ENCODE results near the gene BCL7C.

Gene BCL7C

GRCh38 chr16:30850246-30850645 is 43.6 kb downstream of the BCL7C start:
- no peak overlapping the region for H3K4me3 ChIP-seq (ENCODE audit: control insufficient read depth, low read depth, low read length)
- TF ChIP-seq, protein P1, sequence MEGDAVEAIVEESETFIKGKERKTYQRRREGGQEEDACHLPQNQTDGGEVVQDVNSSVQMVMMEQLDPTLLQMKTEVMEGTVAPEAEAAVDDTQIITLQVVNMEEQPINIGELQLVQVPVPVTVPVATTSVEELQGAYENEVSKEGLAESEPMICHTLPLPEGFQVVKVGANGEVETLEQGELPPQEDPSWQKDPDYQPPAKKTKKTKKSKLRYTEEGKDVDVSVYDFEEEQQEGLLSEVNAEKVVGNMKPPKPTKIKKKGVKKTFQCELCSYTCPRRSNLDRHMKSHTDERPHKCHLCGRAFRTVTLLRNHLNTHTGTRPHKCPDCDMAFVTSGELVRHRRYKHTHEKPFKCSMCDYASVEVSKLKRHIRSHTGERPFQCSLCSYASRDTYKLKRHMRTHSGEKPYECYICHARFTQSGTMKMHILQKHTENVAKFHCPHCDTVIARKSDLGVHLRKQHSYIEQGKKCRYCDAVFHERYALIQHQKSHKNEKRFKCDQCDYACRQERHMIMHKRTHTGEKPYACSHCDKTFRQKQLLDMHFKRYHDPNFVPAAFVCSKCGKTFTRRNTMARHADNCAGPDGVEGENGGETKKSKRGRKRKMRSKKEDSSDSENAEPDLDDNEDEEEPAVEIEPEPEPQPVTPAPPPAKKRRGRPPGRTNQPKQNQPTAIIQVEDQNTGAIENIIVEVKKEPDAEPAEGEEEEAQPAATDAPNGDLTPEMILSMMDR (IDR thresholded peaks at IDR 0.05; ENCODE audit: control insufficient read depth, insufficient read depth, low read depth, low read length, missing control alignments): no peak

GRCh38 chr16:30846649-30847402 is 47.1 kb downstream of the BCL7C start:
- TF ChIP-seq, protein P1 (IDR thresholded peaks at IDR 0.05; ENCODE audit: control insufficient read depth, insufficient read depth, low read depth, low read length, missing control alignments): no peak
- no peak overlapping the region for H3K4me3 ChIP-seq (ENCODE audit: control insufficient read depth, low read depth, low read length)
- DNase-seq (ENCODE audit: low read depth): no peak

More at GRCh38 chr16:30850246-30850645, 43.6 kb downstream of the BCL7C start:
- DNase-seq (ENCODE audit: low read depth): no peak

DNA sequence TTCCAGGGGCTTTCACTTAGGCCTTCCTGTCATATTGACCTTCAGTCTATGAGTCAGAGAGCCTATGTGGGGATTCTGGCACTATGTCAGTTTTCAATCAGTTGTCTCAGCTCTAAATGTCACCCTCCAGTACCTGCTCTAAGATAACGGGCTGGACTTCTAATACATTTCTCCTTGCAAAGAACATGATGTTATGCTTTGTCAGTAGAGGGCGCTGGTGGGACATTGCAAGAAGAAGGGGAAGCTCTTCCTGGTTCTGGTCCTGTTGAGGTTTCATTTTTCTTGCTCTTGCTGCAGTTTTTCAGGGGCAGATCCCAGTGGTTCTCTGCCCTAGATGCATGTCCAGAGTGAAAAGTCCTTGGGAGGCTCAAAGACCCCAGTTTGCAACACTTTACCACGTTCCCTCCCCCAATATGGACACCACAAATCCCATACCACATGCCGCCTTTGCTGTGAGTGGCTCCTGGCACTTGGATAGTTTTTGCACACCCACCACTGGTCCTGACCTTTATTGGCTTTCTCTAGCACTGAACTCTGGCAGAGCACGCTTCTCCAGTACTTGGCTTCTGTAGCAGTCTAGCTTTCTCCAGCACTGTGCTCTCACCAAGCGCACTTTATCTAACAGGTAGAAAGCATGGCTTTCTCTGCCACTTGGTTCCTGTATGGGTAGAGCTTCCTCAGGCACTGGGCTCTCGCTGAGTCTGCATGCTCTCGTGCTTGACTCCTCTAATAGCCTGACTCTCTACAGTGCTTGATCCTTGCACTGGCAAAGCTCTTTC is 49.0 kb downstream of the BCL7C start:
- H3K4me3 ChIP-seq (ENCODE audit: control insufficient read depth, low read depth, low read length): peak overlapping the region; percentile 5
- TF ChIP-seq, protein P1 (IDR thresholded peaks at IDR 0.05; ENCODE audit: control insufficient read depth, insufficient read depth, low read depth, low read length, missing control alignments): peak; percentile 91

GRCh38 chr16:30844346-30844670 is 49.6 kb downstream of the BCL7C start:
- TF ChIP-seq, protein P1 (IDR thresholded peaks at IDR 0.05; ENCODE audit: control insufficient read depth, insufficient read depth, low read depth, low read length, missing control alignments): no peak

More for the DNA sequence above, 49.0 kb downstream of the BCL7C start:
- DNase-seq (ENCODE audit: low read depth): peak; percentile 78

GRCh38 chr16:30843501-30843900 is 50.4 kb downstream of the BCL7C start:
- TF ChIP-seq, protein P1 (IDR thresholded peaks at IDR 0.05; ENCODE audit: control insufficient read depth, insufficient read depth, low read depth, low read length, missing control alignments): no peak
- no peak for DNase-seq (ENCODE audit: low read depth)

More at GRCh38 chr16:30844346-30844670, 49.6 kb downstream of the BCL7C start:
- no peak for DNase-seq (ENCODE audit: low read depth)
- no peak overlapping the region for H3K4me3 ChIP-seq (ENCODE audit: control insufficient read depth, low read depth, low read length)

DNA sequence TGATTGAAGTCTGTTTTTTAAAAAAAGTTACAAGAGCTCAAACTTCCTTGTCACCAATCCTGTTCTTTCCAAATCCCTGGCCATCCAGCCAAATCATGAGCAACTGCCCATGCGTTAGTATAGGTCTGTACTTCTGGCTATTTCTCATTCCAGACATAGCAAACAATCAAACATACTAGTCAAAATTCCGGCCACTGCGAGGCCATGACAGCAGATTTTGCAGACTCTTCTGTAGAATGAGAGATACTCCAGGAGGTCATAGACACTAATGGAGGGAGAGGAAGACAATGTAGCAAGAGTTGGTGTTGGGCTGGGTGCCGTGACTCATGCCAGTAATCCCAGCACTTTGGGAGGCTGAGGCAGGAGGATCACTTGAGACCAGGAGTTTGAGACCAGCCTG is 50.9 kb downstream of the BCL7C start:
- no peak overlapping the region for H3K4me3 ChIP-seq (ENCODE audit: control insufficient read depth, low read depth, low read length)
- no peak for DNase-seq (ENCODE audit: low read depth)
- TF ChIP-seq, protein P1 (IDR thresholded peaks at IDR 0.05; ENCODE audit: control insufficient read depth, insufficient read depth, low read depth, low read length, missing control alignments): no peak

More at GRCh38 chr16:30843501-30843900, 50.4 kb downstream of the BCL7C start:
- H3K4me3 ChIP-seq (ENCODE audit: control insufficient read depth, low read depth, low read length): no peak overlapping the region
